BJ (cell line): ENCODE results near the gene WDTC1. TPM values are rescaled to one million over a fixed set of nuclear protein-coding genes. Genes with fewer than 3 reads are reported as not detected.

Experiments used
- CTCF ChIA-PET: fragments of 350-600 bp; formaldehyde crosslinking; extraction: SDS; loops from one replicate; lab custom pipeline; 2021; ENCODE audit warnings: antibody characterized with exemption, inconsistent platforms; lab: Yijun Ruan, JAX
- POLR2A ChIA-PET: fragments of 300-600 bp; sonication (Branson Sonifier 250); formaldehyde crosslinking; extraction: SDS; loops from one replicate; lab custom pipeline; 2021; ENCODE audit warnings: antibody characterized with exemption; lab: Charles Lee
- DNase-seq: peaks from one replicate; pipeline ENCODE4 v3.0.0-alpha.2; 2011; ENCODE audit warnings: low read depth
- H3K27me3 ChIP-seq: 2 replicates; pipeline ENCODE4 v1.6.0; 2011; ENCODE audit warnings: low read length; ENCODE audit not compliant: control insufficient read depth, insufficient read depth
- H3K36me3 ChIP-seq: 2 replicates; pipeline ENCODE4 v1.5.1; 2011; ENCODE audit warnings: low read length; ENCODE audit not compliant: control insufficient read depth, insufficient read depth
- H3K4me3 ChIP-seq: 2 replicates; pipeline ENCODE4 v1.5.1; 2011; ENCODE audit warnings: low read depth, mild to moderate bottlenecking, control low read depth, low read length
- CTCF ChIP-seq: IDR thresholded peaks from 2 replicates; pipeline ENCODE4 v1.5.1; 2011; ENCODE audit warnings: low read depth, mild to moderate bottlenecking, control low read depth, inconsistent platforms, low read length, moderate library complexity; ENCODE audit not compliant: insufficient read depth
- polyA plus RNA-seq: library from polyadenylated mRNA; depleted of rRNA; stranded (reverse); fragments of >200 nt; gene quantifications from 2 replicates; pipeline ENCODE4 v1.2.3, GENCODE V29; 2011

Gene WDTC1
- polyA plus RNA-seq, 1 experiment: 16.4 TPM

- ChIA-PET CTCF (interaction anchor here (1.2 to 1.5 kb wide), 2 partner anchors 19 to 39 kb away, joined by 3 to 7 read pairs; no protein-coding TSS in a partner anchor), POLR2A (no interaction called here)
- no peaks in the 10 kb centered on the region for H3K27me3 ChIP-seq
- H3K36me3 ChIP-seq: peaks cover 23% of the 10 kb centered on the region
- no peak for DNase-seq
- TF ChIP-seq CTCF: no peak
- H3K4me3 ChIP-seq: no peak overlapping the region
Measured at GRCh38 chr1:27338751-27339150, 104.3 kb downstream of the WDTC1 start.

GRCh38 chr1:27339213-27339612, 104.8 kb downstream of the WDTC1 start:
- CTCF ChIA-PET: interaction anchor here (1.2 to 3.3 kb wide), 3 partner anchors 12 to 40 kb away, joined by 3 to 10 read pairs (median 7); no protein-coding TSS in a partner anchor
- TF ChIP-seq CTCF: no peak
- H3K4me3 ChIP-seq: no peak overlapping the region
- H3K27me3 ChIP-seq: no peaks in the 10 kb centered on the region
- DNase-seq: no peak
- peaks cover 19% of the 10 kb centered on the region for H3K36me3 ChIP-seq
- POLR2A ChIA-PET: no interaction called here

GRCh38 chr1:27341525-27342252, 107.3 kb downstream of the WDTC1 start, which contains the start of gene SYTL1:
SYTL1 (plus strand) TSS chr1:27342022; CDS start chr1:27345335, 3,313 bp downstream.
- POLR2A ChIA-PET: no interaction called here

GRCh38 chr1:27342391-27342777, 108.0 kb downstream of the WDTC1 start:
- no peak overlapping the region for H3K4me3 ChIP-seq
- no peak for DNase-seq
- no peaks in the 10 kb centered on the region for H3K36me3 ChIP-seq
- H3K27me3 ChIP-seq: no peaks in the 10 kb centered on the region
- TF ChIP-seq CTCF: no peak
- CTCF ChIA-PET: interaction anchor here (0.6 to 7.1 kb wide), 8 partner anchors 9 to 297 kb away, joined by 3 to 54 read pairs (median 4); partner anchors contain the start of gene MAP3K6
- POLR2A ChIA-PET: no interaction called here

More at GRCh38 chr1:27341525-27342252, 107.3 kb downstream of the WDTC1 start, which contains the start of gene SYTL1:
- CTCF ChIA-PET: interaction anchor here (0.6 to 7.1 kb wide), 12 partner anchors 9 to 296 kb away, joined by 3 to 54 read pairs (median 4); partner anchors contain the start of gene MAP3K6
- no peaks in the 10 kb centered on the region for H3K27me3 ChIP-seq
- no peak for DNase-seq
- peaks cover 2% of the 10 kb centered on the region; the same call in 1 of the 2 replicates for H3K36me3 ChIP-seq
- no peak within 1 kb of the TSS for H3K4me3 ChIP-seq
- TF ChIP-seq CTCF: no peak
